NCI-H1048 (cell line): ENCODE measurements around the gene SHH.

Experiments
- DNase-seq: peaks from one replicate; lab custom pipeline; 2025; lab: John Stamatoyannopoulos, UW

Gene SHH

GRCh38 chr7:155764438-155764793, 47.8 kb downstream of the SHH start:
- DNase-seq, result no peak

- no peak for DNase-seq
Observed at GRCh38 chr7:155763691-155764437, 48.4 kb downstream of the SHH start.

GRCh38 chr7:155763122-155763521, 49.1 kb downstream of the SHH start:
- no peak for DNase-seq

GRCh38 chr7:155762655-155763054, 49.6 kb downstream of the SHH start:
- DNase-seq, result no peak

GRCh38 chr7:155762036-155762435, 50.2 kb downstream of the SHH start:
- DNase-seq, result no peak

- DNase-seq, result no peak
Observed at GRCh38 chr7:155761162-155761561, 51.1 kb downstream of the SHH start.

GRCh38 chr7:155759740-155760430, 52.4 kb downstream of the SHH start:
- DNase-seq, result no peak

- DNase-seq, result no peak
Observed at GRCh38 chr7:155758348-155758747, 53.9 kb downstream of the SHH start.

GRCh38 chr7:155756322-155756721, 55.9 kb downstream of the SHH start:
- no peak for DNase-seq

- DNase-seq, result no peak
Observed at GRCh38 chr7:155755026-155755425, 57.2 kb downstream of the SHH start.

GRCh38 chr7:155754165-155754564, 58.1 kb downstream of the SHH start:
- no peak for DNase-seq

- DNase-seq, result no peak
Observed at GRCh38 chr7:155753446-155753965, 58.8 kb downstream of the SHH start.

GRCh38 chr7:155752756-155753445, 59.4 kb downstream of the SHH start:
- no peak for DNase-seq

GRCh38 chr7:155751409-155751808, 60.9 kb downstream of the SHH start:
- no peak for DNase-seq

- DNase-seq, result no peak
Observed at GRCh38 chr7:155750255-155751125, 61.8 kb downstream of the SHH start.
